Activated CD8-positive, alpha-beta memory T cell treated with anti-CD3 and anti-CD28 coated beads, Interleukin-2, amount 50 U/mL, for 1 hour (primary cell): ENCODE measurements around the gene TMUB1.

Source experiments
- DNase-seq: peaks from one replicate; pipeline ENCODE4 v3.0.0-alpha.2; 2020; ENCODE audit errors: extremely low read depth

The TMUB1 gene

DNA sequence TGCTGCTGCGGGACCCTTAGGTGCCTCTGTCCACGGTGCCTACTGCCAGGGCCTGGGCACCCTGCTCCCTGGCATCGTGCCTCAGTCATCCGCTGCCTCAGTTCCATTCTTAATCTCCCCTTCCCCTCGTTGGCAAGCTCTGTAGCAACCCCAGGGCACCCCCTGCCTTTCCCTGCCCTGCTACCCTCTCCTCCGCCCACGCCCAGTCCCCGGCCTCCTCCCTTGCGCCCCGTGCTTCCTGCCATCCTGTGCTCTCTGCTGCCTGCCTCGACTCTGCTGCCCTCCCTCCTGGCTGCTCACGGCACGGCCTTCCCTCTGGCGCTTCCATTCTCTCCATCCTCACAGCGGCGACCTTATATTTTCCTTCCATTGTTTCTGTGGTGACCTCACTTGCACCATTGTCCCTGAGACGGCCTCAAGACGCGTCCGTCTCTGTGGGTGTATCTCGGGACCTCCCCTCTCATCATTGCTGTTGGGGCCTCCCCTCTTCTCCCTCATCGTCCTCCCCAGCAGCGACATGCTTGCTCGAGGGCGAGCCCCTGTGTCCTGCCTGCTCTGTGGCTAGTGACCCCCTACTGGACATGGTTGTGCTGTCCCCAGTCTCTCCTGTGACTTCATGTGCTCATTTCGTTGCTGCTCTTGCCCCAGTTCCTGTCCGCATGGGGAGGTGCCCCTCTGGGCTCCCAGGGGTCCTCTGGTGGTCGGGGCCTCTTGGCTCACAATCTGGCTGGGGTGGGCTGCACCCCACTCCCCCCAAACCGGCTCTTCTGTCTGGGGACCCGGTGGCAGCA lies 38.3 kb upstream of the TMUB1 start:
- DNase-seq = no peak

DNA sequence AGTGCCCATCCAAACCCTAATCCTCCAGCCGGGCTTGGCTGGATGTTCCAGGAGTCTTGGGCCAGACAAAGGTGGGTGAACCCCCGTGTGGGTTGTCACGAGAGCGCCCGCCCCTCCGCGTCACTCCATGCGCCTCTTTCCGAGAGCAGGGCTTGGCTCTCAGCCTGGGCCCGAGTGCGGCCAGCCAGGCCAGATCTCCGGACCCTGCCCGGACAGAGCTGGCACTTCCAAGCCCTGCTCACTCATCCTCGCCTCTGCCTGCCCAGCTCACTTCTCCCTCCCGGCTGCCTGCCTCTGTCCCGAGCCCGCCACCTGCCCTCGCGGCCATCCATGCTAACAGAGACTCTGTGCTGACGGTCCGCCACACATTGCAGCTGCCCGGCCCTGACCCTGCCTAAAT lies 37.6 kb upstream of the TMUB1 start:
- DNase-seq = no peak

DNA sequence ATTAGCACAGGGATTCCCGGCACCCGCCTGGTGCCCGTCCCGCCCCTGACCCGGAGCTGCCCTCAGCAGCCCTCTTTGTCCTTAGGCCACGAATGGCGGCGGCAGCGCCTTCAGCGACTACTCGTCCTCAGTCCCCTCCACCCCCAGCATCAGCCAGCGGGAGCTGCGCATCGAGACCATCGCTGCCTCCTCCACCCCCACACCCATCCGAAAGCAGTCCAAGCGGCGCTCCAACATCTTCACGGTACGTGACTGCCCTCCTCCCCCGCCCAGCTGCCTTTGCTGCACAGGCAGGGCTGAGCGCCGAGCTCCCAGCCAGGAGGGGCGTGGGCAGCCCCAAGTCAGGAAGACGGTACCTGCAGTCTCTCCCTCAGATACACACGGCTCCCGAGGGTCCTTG lies 36.6 kb upstream of the TMUB1 start:
- DNase-seq = no peak

DNA sequence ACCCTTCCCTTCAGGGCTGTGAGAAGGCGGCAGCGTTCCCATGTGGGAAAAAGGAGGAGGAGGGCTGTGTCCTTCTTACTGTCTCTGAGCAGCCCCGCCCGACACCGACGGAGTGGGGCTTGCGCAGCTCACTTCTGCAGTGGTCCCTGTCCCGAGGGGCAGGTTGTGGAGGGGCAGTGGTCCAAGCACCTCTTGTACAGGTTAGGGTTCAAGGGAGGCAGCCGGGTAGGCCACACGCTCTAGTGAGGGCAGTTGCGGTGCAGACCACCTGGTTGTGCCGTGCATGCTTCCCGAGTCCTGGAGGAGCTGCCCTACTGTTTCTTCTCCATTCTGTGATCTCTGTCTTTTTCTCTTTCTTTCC lies 35.7 kb upstream of the TMUB1 start:
- DNase-seq = no peak

DNA sequence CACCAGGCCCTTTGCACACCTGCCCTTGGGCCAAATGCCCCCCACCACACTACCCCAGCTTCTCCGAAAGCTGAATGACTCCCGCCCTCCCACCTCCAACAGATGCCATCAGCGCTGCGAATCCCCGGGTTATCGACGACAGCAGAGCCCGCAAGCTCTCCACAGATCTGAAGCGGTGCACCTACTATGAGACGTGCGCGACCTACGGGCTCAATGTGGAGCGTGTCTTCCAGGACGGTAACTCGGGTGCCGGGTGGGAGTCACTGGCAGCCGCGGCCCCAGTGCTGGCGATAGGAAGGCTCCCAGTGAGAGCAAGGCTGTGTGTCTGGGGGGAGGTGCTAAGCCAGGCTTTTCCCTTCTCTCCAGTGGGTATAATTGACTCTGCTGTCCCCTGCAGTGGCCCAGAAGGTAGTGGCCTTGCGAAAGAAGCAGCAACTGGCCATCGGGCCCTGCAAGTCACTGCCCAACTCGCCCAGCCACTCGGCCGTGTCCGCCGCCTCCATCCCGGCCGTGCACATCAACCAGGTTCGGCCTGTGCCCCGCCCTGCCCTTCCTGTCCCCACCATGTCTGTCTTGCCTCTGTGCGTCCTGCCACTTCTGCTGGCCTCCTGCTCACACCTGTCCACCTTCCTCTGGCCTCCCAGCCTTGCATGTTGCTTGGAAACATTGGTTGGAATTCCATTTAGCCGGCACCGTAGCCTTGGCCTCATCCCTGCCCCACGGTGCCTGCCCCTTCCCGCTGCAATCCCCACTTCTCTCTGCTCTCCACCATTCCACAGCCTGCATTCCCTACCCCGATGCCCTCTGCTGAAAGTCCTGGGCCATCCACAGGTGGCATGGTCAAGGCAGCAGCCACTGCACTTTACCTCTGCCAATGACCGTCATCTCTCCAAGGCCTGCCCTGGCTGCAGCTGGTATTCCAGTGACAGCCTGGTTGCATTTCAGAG lies 35.1 kb upstream of the TMUB1 start:
- no peak for DNase-seq

DNA sequence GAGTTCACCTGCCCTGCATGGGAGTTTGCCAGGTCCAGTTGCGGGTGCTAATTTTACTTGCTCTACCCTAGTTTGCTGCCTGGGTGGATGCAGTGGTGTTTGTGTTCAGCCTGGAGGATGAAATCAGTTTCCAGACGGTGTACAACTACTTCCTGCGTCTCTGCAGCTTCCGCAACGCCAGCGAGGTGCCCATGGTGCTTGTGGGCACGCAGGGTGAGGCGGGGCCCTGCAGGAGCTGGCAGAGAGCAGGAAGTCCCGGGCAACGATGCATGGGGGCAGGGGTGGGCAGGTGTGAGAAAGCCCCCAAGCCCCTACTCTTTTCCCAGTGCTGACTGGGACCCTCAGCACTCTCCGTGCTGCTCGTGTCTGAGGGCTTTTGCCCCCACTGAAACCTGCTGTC lies 34.3 kb upstream of the TMUB1 start:
- DNase-seq = no peak

DNA sequence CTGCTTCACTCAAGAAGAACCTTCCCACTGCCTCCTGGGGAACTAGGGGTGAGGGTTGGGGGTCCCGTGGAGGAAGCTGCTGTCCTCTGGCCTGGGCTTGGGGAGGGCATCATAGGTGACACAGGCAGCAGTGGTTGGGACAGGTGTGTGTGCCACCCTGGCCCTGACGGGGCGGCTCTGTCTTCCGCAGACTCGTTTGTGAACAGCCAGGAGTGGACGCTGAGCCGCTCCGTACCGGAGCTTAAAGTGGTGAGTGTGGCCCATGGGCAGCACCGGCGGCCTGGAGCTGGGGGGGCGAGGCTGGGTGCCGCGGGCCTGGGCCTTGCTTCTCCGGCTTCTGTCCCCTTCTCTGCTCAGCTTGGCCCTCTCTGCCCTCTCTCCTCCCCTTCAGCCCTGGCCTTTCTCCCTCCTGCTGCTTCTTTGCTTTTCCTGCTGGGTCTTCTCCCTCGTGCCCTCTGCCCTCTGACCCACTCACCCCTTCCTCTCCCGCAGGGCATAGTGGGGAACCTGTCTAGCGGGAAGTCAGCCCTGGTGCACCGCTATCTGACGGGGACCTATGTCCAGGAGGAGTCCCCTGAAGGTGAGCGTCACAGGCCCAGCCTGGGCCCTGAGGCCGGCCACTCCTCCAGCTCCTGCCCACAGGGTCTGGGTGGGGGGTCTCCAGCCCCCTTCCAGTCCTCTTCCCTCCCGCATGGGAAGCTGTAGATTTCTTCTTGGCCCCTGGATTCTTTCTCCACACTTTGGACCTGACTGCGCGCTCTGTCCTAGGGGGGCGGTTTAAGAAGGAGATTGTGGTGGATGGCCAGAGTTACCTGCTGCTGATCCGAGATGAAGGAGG lies 33.5 kb upstream of the TMUB1 start:
- DNase-seq = no peak

DNA sequence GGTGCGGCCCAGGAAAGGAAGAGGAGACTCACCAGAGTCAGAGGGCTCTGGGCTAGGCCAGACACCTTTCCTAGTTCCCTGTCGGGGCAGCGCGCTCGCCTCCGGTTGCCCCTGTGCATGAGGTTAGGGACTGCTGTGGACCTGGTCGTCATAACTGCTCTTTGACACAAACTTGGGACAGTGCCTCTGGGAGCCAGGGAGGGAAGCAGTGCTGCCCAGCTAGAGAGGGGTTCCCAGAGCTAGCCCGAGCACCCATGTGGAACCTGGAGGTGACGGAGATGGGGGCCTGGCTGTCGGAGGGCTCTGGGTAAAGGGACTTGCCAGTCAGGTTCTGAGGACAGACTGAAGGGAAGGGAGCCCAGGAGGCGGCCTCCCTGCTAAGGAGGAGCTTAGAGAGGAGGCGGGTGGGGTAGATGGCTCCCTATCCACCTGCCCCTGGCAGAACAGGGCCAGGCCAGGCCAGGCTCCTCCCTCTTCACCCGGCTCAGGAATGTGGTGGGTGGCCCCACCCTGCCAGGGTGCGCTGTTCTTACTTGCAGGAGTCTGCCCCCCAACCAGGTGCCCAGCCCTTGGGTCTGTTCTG lies 32.6 kb upstream of the TMUB1 start:
- no peak for DNase-seq

DNA sequence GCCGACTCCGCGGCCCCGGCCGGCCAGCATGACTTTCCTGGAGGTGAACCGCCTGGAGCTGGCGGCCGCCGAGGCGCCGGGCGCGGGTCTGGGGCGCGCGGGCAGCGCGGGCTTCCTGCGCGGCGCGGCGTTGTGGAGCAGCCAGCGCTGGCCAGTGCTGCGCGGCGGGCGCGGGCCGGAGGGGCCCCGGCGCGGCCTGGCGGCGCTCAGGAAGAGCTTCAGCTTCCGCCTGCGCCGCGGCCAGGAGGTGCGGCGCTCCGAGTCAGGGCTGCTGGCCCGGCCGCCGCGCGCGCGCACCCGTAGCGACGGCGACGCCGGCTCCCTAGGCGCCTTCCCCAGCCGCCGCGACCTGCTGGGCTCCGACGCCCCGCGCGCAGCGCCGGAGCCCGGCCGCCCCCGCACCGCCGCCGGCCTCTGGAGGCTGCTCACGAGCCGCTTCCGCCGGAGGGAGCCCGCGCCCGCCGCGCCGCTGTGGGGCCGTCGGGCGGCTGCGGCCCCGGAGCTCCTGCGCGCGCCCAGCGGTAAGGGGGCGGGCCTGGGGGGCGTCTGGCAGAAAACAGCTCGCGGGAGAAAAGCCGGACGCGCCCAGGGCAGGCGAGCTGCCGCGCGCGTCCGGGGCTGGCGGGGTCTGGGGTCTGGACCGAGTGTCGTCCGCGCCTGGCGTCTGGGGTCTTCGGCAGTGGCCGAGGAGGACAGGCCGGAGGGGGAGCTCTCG lies 32.0 kb upstream of the TMUB1 start:
- no peak for DNase-seq

DNA sequence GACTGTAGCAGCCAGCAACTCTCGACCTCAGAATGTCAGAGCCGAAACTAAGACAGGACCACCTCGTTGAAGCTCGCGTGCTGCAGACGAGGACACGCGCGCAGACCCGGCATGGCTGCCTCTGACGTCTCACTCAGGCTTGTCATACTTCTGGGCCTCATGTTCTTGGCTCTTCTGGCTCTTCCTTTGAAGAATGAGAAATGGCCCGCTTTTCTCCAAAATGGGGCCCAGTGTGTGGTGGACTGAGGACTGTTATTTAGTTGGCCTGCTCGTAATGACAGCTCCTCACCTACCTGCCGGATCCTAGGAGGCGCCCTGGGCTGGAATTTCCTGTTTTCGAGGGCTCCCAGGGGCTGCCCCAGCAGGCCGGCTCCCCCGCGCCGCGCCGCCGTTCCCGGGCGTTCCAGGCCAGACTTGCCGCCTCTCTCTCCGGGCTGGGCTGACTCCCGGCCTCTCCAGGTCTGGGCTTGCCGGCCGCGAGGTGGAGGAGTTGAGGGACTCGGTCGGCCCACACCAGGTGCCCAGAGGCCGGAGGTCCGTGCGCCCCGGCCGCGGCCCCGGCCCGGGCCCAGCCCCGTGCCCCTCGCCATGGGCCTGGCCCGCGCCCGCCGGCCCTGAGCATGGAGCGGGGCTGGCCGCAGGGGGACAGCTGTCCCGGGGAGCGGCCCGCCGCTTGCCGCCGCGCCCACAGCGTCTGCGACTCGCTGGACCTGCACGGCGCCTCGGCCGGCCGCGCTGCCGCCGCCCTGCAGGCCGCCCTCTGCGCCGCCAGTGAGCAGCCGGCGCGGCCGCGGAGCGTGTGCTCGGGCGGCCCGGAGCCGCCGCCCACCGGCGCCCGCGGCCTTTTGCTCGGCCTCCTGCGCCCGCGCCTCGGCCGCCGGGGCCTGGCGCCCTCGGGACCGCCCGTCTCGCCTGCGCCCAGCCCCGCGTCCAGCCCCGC lies 31.1 kb upstream of the TMUB1 start:
- no peak for DNase-seq

DNA sequence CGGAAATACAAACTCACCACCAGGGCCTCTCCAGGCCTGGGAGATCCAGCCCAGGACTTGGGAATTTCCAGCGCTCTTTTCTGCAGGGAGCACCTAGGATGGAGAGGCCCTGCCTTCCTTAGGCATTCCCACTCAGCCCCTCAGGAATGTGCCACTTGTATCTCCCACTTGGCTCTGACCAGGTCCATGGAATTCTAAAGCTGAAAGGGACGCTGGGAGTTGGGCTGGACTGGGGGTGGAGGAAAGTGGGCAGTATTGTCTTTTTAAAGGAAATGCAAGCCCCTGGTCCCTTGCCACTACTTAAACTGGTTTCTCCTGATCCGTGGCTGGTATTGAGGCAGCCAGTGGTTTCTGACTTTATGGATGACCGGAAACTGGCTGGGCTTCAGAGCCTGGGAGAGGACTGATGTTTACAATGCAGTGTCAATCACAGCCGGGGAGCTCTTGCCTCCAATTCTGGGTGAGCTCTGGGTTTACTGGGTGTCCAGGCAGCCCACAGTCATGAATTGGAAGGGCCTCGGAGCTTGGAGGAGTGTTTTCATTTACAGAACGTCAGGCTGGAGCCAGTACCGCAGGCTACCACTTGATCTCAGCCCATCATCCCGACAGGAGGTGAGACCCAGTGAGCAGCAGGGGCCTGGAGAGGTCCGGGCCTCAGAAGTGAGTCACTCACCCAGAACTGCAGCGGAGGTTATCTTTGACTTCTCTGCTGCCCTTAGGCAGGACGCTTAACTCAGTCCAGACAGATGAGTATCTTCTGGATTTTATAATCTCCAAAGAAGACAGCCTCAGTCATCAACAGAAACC lies 30.3 kb upstream of the TMUB1 start:
- no peak for DNase-seq

DNA sequence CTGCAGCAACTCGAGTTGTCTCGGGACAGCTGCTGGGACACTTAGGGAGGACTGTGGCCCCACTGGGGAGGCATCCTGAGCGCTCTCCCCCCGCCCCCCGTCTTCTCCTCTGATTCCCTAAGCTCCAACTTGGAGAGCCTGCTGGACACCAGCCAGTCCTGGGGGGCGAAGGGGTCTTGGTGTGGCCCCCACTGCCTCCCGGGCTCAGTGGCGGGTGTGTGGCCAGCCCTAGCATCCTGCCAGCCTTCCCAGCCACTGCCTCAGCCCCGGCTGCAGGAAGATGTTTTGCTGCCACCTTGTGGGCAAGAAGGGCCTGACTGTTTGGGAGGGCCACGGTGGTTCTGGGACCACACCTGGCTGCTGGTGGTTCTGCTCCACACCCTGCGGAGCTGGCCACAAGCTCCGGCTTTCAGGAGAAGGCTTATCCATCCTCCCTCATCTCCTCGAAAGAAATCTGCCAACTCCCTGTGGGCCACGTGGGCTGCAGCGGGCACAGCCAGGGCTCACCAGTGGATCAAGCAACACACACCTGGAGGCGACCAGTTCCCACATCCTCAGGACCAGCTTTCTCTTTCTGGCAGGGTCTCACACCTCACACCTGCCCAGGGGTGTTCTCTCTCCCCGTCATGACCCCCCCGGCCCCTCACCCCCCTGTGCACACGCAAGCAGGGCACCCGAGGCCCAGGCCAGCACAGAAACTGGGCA lies 27.8 kb upstream of the TMUB1 start:
- DNase-seq = peak; percentile 27

DNA sequence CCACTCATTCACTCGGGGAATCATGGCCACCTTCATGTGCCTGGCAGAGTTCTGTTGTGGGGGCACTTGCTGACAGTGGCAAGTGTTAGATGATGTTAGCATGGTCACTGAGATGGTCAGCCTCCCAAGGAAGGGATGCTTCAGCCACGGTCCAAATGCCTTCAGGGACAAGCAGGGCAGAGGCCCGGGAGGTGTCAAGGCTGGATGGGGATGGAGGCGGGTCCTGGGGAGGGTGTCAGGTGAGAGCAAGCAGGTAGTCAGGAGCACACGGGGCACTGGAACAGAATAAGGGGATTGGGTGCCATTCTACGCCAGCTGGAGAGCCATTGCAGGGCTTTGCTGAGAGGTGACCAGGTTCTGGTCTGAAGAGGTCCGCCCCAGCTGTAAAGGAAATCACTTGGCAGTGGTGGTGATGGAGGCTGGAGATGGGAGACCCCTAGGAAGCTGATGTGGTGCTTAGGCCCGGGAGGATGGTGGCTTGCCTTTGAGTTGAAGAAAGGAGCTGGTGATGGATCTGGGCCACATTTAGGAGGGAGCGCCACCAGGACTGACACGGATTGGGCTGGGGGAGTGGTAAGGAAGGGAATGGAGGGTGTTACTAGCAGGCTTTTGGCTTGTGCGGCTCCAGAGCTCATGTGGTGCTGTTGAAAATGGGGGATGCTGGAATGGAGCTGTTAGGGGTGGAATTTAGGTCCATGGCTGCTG lies 27.1 kb upstream of the TMUB1 start:
- DNase-seq = no peak

DNA sequence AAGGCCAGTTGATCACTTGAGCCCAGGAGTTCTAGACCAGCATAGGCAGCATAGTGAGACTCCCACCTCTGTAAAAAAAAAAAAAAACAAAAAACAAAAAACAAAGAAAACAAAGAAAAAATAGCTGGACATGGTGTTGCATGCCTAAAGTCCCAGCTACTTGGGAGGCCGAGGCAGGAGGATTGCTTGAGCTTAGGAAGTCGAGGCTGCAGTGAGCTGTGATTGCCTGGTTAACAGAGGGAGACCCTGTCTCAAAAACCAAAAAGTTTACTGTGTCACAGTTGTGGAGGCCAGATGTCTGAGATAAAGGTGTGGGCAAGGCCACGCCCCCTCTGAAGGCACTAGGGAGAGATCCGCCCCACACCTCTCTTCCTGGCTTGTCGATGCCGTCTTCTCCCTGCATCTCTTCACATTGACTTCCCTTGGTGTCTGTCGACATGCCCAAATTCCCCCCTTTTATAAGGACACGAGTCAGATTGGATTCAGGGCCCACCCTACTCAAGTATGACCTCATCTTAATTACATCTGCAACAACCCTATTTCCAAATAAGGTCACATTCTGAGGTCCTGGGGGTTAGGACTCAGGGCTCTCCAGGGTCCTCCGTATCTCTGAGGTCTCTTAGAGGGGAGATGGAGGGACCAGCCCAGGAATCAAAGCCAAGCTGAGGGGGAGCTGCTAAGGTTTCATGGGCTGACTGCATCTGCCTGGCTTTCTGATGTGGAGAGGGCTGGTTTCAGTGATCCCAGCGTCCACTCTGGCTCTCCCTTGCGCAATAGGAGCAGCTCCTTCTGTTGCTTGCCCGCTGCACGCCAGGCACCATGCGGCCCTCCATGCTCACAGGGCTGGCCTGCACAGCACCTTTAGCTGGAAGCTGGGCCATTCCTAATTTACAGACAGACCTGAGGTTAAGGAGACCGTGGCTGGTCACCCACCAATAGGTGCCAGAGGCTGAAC lies 26.1 kb upstream of the TMUB1 start:
- DNase-seq = no peak

DNA sequence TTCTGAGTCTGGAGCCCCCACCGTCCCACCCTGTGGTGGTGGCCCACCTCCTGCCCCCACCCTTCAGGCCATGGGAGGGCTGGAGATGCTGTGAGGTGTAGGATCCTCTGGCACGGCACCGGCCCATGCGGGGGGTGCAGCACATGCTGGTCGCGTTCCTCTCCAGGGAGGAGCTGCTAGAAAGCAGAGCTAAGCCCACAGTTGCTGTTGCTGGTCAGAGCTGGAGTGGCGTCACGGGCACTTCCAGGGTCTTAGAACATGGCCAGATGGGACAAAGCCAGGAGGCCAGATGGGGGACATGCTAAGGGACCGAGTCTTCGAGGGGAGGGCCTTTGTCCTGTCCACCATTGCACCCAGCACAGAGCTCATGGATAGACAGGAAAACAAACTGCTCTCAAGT lies 24.6 kb upstream of the TMUB1 start:
- no peak for DNase-seq

DNA sequence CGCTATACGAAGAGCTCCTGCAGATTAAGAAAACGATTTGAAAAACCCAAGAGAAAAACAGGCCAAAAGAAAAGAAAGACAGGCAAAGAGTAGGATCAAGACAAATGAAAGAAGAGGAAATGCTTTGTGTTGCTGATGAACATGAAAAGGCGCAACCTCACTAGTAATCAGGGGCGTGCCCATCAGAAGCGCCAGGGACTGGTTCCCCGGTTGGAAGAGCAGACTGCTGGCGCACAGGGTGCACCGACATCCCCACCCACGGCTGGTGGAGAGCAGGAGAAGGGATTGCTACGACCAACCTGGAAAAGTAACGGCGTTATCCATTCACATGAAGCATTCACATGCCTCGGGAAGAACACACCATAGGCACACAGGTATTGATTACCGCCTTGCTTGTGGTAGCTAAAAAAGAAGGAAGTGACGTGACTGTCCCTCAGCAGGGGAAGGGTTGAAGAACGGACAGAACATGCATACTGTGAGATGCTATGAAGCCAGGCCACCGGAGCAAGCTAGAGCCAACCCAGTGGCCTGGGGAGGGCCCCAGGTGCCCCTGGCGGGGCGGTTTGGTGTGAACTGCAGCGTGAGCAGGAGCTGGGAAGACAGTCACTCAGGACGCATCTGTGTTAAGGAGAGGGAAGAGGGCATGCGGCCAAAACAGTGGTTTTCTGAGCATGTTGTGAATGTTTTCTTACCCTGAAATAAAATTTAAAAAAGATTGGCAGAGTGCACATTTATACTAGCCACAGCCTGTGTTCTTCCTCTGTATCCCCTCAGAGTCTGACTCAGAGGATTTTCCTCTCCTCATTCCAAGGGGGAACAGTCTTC lies 21.3 kb upstream of the TMUB1 start:
- no peak for DNase-seq
